NCI-H1436 (cell line): ENCODE results near the gene TRMT1L.
A peak's percentile ranks its signal among the peaks of the same experiment; 100 is the strongest.

ENCODE experiments used
- DNase-seq: peaks from one replicate; lab custom pipeline; 2025; lab: John Stamatoyannopoulos, UW

Gene TRMT1L

GRCh38 chr1:185129708-185130107 is 27.0 kb downstream of the TRMT1L start:
- no peak for DNase-seq

GRCh38 chr1:185112356-185112755 is 44.4 kb downstream of the TRMT1L start:
- no peak for DNase-seq

GRCh38 chr1:185111873-185112272 is 44.9 kb downstream of the TRMT1L start:
- DNase-seq: no peak

GRCh38 chr1:185110145-185110544 is 46.6 kb downstream of the TRMT1L start:
- no peak for DNase-seq

- no peak for DNase-seq
These were observed 48.4 kb downstream of the TRMT1L start for GRCh38 chr1:185108321-185108720.

GRCh38 chr1:185105121-185105520 is 51.6 kb downstream of the TRMT1L start:
- DNase-seq: no peak

GRCh38 chr1:185104083-185104482 is 52.7 kb downstream of the TRMT1L start:
- no peak for DNase-seq

- no peak for DNase-seq
These were observed 60.2 kb downstream of the TRMT1L start for GRCh38 chr1:185096531-185096930.

- DNase-seq: no peak
These were observed 62.0 kb downstream of the TRMT1L start for GRCh38 chr1:185094761-185095160.

GRCh38 chr1:185091480-185091879 is 65.3 kb downstream of the TRMT1L start:
- DNase-seq: peak; percentile 1

- no peak for DNase-seq
These were observed 69.0 kb downstream of the TRMT1L start for GRCh38 chr1:185087746-185088145.

- no peak for DNase-seq
These were observed 69.7 kb downstream of the TRMT1L start for GRCh38 chr1:185087101-185087500.

- no peak for DNase-seq
These were observed 72.9 kb downstream of the TRMT1L start for GRCh38 chr1:185083818-185084217.

GRCh38 chr1:185080422-185080821 is 76.3 kb downstream of the TRMT1L start:
- no peak for DNase-seq

- DNase-seq: no peak
These were observed 79.4 kb downstream of the TRMT1L start for GRCh38 chr1:185077374-185077773.

GRCh38 chr1:185075476-185075875 is 81.3 kb downstream of the TRMT1L start:
- DNase-seq: no peak

GRCh38 chr1:185074307-185074706 is 82.4 kb downstream of the TRMT1L start:
- no peak for DNase-seq

GRCh38 chr1:185073725-185074124 is 83.0 kb downstream of the TRMT1L start:
- no peak for DNase-seq

- DNase-seq: no peak
These were observed 86.7 kb downstream of the TRMT1L start for GRCh38 chr1:185070051-185070450.

GRCh38 chr1:185069202-185069772 is 87.5 kb downstream of the TRMT1L start:
- no peak for DNase-seq

GRCh38 chr1:185068341-185068740 is 88.4 kb downstream of the TRMT1L start:
- no peak for DNase-seq
